ENCODE measurements around the gene WDR77. TPM values are rescaled to one million over a fixed set of nuclear protein-coding genes. Genes with fewer than 3 reads are reported as not detected.

Gene WDR77
- total and polyA plus RNA-seq, 9 of the 15 experiments (the other 6 are each of a cell fraction or from before 2014, with no cell fraction given), result 20.6 to 160 (median 75.3) TPM

GRCh38 chr1:111462370-111463028 is 13.4 kb upstream of the WDR77 start (continued):
- TF ChIP-seq ZNF740 (CRISPR knock-in tag; IDR thresholded peaks at IDR 0.05) (no peak), ZNF740 (tag; IDR thresholded peaks at IDR 0.05) (no peak), MAZ (CRISPR knock-in tag; conservative IDR thresholded peaks at IDR 0.05 in 1 of 2, IDR thresholded peaks at IDR 0.05 in 1 of 2) (no peak), KDM2B (CRISPR knock-in tag; IDR thresholded peaks at IDR 0.05) (no peak), HCFC1 (IDR thresholded peaks at IDR 0.05; ENCODE audit: low read depth, low read length) (no peak), DEAF1 (CRISPR knock-in tag; IDR thresholded peaks at IDR 0.05) (0 out of 2 replicates have a peak, but pooled peaks have one; percentile 23), ATF2 (CRISPR knock-in tag; IDR thresholded peaks at IDR 0.05) (no peak), PBX2 (CRISPR knock-in tag; IDR thresholded peaks at IDR 0.05; ENCODE audit: low read depth) (no peak), PBX2 (tag; conservative IDR thresholded peaks at IDR 0.05; ENCODE audit: low read depth) (no peak), JUN (IDR thresholded peaks at IDR 0.05; ENCODE audit: borderline replicate concordance, low read depth, low read length) (no peak), JUN (CRISPR knock-in tag; IDR thresholded peaks at IDR 0.05; ENCODE audit: borderline replicate concordance) (no peak), ZNF408 (CRISPR knock-in tag; IDR thresholded peaks at IDR 0.05; ENCODE audit: low read depth) (no peak), ZNF644 (tag; IDR thresholded peaks at IDR 0.05; ENCODE audit: low read depth) (no peak), ZNF316 (IDR thresholded peaks at IDR 0.05) (peak; percentile 93), POLR2G (IDR thresholded peaks at IDR 0.05; ENCODE audit: low read depth, low read length) (no peak), ZBTB11 (CRISPR knock-in tag; IDR thresholded peaks at IDR 0.05) (0 out of 6 replicates have a peak, but pooled peaks of 1 of the 3 experiments have one; percentile 16)
